GM12878 (cell line): ENCODE data around the gene NPPB. TPM values are rescaled to one million over a fixed set of nuclear protein-coding genes. Genes with fewer than 3 reads are reported as not detected.
A peak's percentile ranks its signal among the peaks of the same experiment; 100 is the strongest.

Experiments used
- ATAC-seq: fragments of 200-7000 bp; cut with Tn5 transposase; 3 replicates; pipeline ENCODE4 v1.9.1; 2020; ENCODE audit warnings: mild to moderate bottlenecking, moderate library complexity
- BruUV-seq: library from RNA; stranded (reverse); fragments of 400-500 nt; replicated peaks from 2 replicates; lab custom pipeline; 2021; lab: Mats Ljungman, UMichigan
- CTCF ChIA-PET: fragments of 300-600 bp; sonication (Branson Sonifier 250); formaldehyde crosslinking; extraction: SDS; loops from one replicate; lab custom pipeline; 2021; ENCODE audit warnings: inconsistent platforms; lab: Yijun Ruan, JAX
- POLR2A ChIA-PET: fragments of 350-600 bp; formaldehyde crosslinking; extraction: SDS; loops from one replicate; lab custom pipeline; 2021; ENCODE audit warnings: inconsistent platforms; lab: Charles Lee
- RAD21 ChIA-PET: fragments of 300-600 bp; sonication (Branson Sonifier 250); formaldehyde crosslinking; loops from one replicate; lab custom pipeline; 2023; ENCODE audit warnings: antibody characterized with exemption; ENCODE audit not compliant: unreplicated experiment; lab: Charles Lee
- SMC1A ChIA-PET: fragments of 300-600 bp; sonication (Branson Sonifier 250); formaldehyde crosslinking; loops from one replicate; lab custom pipeline; 2023; ENCODE audit not compliant: unreplicated experiment, uncharacterized antibody; lab: Charles Lee
- DNase-seq: peaks from one replicate; pipeline ENCODE4 v3.0.0-alpha.2; 2011; ENCODE audit warnings: low read depth, low spot score
- FAIRE-seq: peaks from 3 replicates; lab custom pipeline; 2011; peaks lifted over from hg19 to GRCh38; lab: Jason Lieb, UNC
- H2AFZ ChIP-seq: 2 replicates; pipeline ENCODE4 v1.6.0; 2011; ENCODE audit warnings: low read depth, low read length, control low read depth; ENCODE audit not compliant: control insufficient read depth
- H3K27ac ChIP-seq: 2 replicates; pipeline ENCODE4 v1.5.1; 2011; ENCODE audit warnings: control low read depth; ENCODE audit not compliant: control insufficient read depth, insufficient read depth
- H3K27me3 ChIP-seq, 2 experiments: replicated peaks in 1 of 2; 2 replicates each; pipeline versions ENCODE4 v1.6.0 to v1.6.1; 2011; ENCODE audit warnings: low read length in 1 of 2; ENCODE audit not compliant: control insufficient read depth in 2 of 2, insufficient read depth in 2 of 2
- H3K36me3 ChIP-seq, 2 experiments: 2 replicates each; pipeline ENCODE4 v1.5.1; 2011; ENCODE audit warnings: low read length in 1 of 2; ENCODE audit not compliant: control insufficient read depth in 2 of 2, insufficient read depth in 2 of 2
- H3K4me1 ChIP-seq: 2 replicates; pipeline ENCODE4 v1.6.1; 2011; ENCODE audit warnings: mild to moderate bottlenecking, low read length, moderate library complexity, mixed read lengths; ENCODE audit not compliant: control insufficient read depth, insufficient read depth
- H3K4me2 ChIP-seq: 2 replicates; pipeline ENCODE4 v1.6.0; 2011; ENCODE audit warnings: control low read depth; ENCODE audit not compliant: control insufficient read depth, insufficient read depth
- H3K4me3 ChIP-seq: fragments of 200-600 bp; sonication (generic); 2 replicates; pipeline ENCODE4 v1.5.1; 2016
- H3K79me2 ChIP-seq: 2 replicates; pipeline ENCODE4 v1.6.0; 2011; ENCODE audit warnings: low read length; ENCODE audit not compliant: control insufficient read depth, insufficient read depth
- H3K9ac ChIP-seq: 2 replicates; pipeline ENCODE4 v1.8.0; 2011; ENCODE audit warnings: low read length, control low read depth, mixed read lengths; ENCODE audit not compliant: control insufficient read depth, insufficient read depth
- H3K9me3 ChIP-seq: replicated peaks from 3 replicates; pipeline ENCODE4 v1.5.1; 2011; ENCODE audit warnings: mild to moderate bottlenecking, low read length; ENCODE audit not compliant: control insufficient read depth, insufficient read depth
- H4K20me1 ChIP-seq: 2 replicates; pipeline ENCODE4 v1.6.0; 2011; ENCODE audit not compliant: control insufficient read depth, insufficient read depth
- POLR2A ChIP-seq: IDR thresholded peaks from 2 replicates; pipeline ENCODE4 v1.6.1; 2011; ENCODE audit warnings: low read depth, mild to moderate bottlenecking, low read length
- WGBS: methylation state at CpG from one replicate; pipeline ENCODE4 v1.1.6; 2016; ENCODE audit warnings: low lambda C conversion rate; ENCODE audit not compliant: insufficient replicate concordance, insufficient coverage; ENCODE audit errors: missing lambda C conversion rate; 5-methylcytosine and 5-hydroxymethylcytosine counted together
- in situ Hi-C: fragments of 300-500 bp; cut with MboI; formaldehyde crosslinking; loops from 9 replicates; pipeline ENCODE4 v1.14.3; 2018; ENCODE audit warnings: mixed read lengths
- intact Hi-C: fragments of 100-400 bp; cut with micrococcal nuclease; formaldehyde crosslinking; loops from one replicate; pipeline ENCODE4 v1.14.2; 2022; ENCODE audit not compliant: unreplicated experiment
- polyA plus RNA-seq, 11 experiments: library from polyadenylated mRNA; depleted of rRNA in 4 of 11; unstranded in 6 of 11; stranded (reverse) in 5 of 11; fragments of >200 nt; fragmentation: Nextera tagmentation in 4 of 11; fragmentation: Illumina TruSeq in 1 of 11; extraction: Ambion mirVana in 4 of 11; extraction: Trizol in 1 of 11; gene quantifications; 1 replicate in 1 of 11; 2 replicates in 10 of 11; pipeline versions ENCODE4 v1.2.1 to v1.2.3, GENCODE V29; 2011 to 2016; ENCODE audit warnings: inconsistent platforms in 2 of 11, missing spikeins in 2 of 11, low read depth in 1 of 11
- total RNA-seq, 4 experiments: library from RNA; depleted of rRNA in 3 of 4; stranded (reverse); fragments of >200 nt in 3 of 4; fragmentation: Illumina TruSeq in 1 of 4; extraction: Trizol in 1 of 4; gene quantifications; 2 replicates each; pipeline versions ENCODE4 v1.2.1 to v1.2.3, GENCODE V29; 2013 to 2021
- TF ChIP-seq, protein P1 (sequence below): fragments of 450-650 bp; IDR thresholded peaks from 2 replicates; pipeline ENCODE4 v1.6.1; 2017; ENCODE audit warnings: mild to moderate bottlenecking, low read depth, inconsistent platforms; ENCODE audit not compliant: poor library complexity, severe bottlenecking

Gene NPPB
- total and polyA plus RNA-seq, 10 of the 15 experiments (the other 5 are each of a cell fraction or from before 2014, with no cell fraction given) = not detected

DNA sequence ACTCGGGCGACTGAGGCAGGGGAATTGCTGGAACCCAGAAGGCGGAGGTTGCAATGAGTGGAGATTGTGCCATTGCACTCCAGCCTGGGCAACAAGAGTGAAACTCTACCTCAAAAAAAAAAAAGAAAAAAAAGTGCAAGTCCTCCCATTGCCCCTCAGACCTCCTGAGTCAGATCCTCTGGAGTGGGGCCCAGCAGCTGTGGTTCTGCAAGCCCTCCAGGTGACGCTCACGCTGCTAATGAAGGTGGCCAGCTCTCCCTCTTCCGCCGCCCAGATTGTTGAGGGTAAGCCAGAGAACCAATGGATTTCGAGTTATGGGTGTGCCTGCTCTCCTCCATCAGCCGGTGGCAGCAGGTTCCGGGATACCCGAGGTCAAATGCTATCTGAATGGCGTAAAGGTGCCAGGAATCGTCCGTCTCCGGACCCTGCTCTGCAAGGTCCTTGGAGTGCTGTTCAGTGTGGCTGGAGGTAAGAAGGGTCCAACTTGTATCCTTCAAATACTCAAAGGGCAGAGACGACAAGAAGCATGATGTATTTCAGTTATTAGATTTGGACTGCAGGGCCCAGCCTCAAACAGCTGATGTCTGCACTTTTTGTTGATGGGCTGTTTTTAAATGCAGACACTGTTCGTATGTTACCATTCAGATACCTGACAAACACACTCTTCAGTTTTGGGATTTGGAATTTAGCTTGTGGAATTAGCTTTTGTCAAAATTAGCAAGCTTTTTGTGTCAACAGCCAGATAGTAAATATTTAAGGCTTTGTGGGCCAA, 35.2 kb downstream of the NPPB start:
- BruUV-seq = no TSS peak
- 93% methylated on average over 17 of the region's 17 CpGs for WGBS
- POLR2A ChIA-PET = interaction anchor here (0.6 kb wide), 1 partner anchor 9 kb away, joined by 3 read pairs; no protein-coding TSS in a partner anchor

More for the DNA sequence above, 35.2 kb downstream of the NPPB start:
- CTCF ChIA-PET = interaction anchor here (2.5 kb wide), 1 partner anchor 15 kb away, joined by 9 read pairs; no protein-coding TSS in a partner anchor
- SMC1A ChIA-PET = no interaction called here
- ATAC-seq (no peak), FAIRE-seq (no peak), DNase-seq (no peak)
- Histone ChIP-seq H3K4me1 (no peaks in the 10 kb centered on the region), H3K27ac (no peak overlapping the region), H3K4me3 (no peak overlapping the region), H3K79me2 (no peaks in the 10 kb centered on the region), H3K27me3 (no peaks in the 10 kb centered on the region), H4K20me1 (no peaks in the 10 kb centered on the region), H3K9me3 (no peaks in the 10 kb centered on the region), H2AFZ (no peak overlapping the region), H3K36me3 (peaks cover 4 to 22% of the 10 kb centered on the region in 2 experiments; a peak in 3 of 4 replicates), H3K9ac (no peak overlapping the region), H3K4me2 (no peak overlapping the region)
- intact Hi-C loops (no loop called here), in situ Hi-C loops (no loop called here)
- TF ChIP-seq, protein P1, sequence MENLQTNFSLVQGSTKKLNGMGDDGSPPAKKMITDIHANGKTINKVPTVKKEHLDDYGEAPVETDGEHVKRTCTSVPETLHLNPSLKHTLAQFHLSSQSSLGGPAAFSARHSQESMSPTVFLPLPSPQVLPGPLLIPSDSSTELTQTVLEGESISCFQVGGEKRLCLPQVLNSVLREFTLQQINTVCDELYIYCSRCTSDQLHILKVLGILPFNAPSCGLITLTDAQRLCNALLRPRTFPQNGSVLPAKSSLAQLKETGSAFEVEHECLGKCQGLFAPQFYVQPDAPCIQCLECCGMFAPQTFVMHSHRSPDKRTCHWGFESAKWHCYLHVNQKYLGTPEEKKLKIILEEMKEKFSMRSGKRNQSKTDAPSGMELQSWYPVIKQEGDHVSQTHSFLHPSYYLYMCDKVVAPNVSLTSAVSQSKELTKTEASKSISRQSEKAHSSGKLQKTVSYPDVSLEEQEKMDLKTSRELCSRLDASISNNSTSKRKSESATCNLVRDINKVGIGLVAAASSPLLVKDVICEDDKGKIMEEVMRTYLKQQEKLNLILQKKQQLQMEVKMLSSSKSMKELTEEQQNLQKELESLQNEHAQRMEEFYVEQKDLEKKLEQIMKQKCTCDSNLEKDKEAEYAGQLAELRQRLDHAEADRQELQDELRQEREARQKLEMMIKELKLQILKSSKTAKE = no peak
- 0 out of 2 replicates have a peak, but pooled peaks have one; percentile 18 for TF ChIP-seq POLR2A
- RAD21 ChIA-PET = no interaction called here
